ENCODE measurements around the gene SLC35B2. TPM values are rescaled to one million over a fixed set of nuclear protein-coding genes. Genes with fewer than 3 reads are reported as not detected.
A peak's percentile ranks its signal among the peaks of the same experiment; 100 is the strongest.

SLC35B2 gene
- total and polyA plus RNA-seq, 7 experiments from 2014 or later = 10.0 to 41.7 (median 20.4) TPM

DNA sequence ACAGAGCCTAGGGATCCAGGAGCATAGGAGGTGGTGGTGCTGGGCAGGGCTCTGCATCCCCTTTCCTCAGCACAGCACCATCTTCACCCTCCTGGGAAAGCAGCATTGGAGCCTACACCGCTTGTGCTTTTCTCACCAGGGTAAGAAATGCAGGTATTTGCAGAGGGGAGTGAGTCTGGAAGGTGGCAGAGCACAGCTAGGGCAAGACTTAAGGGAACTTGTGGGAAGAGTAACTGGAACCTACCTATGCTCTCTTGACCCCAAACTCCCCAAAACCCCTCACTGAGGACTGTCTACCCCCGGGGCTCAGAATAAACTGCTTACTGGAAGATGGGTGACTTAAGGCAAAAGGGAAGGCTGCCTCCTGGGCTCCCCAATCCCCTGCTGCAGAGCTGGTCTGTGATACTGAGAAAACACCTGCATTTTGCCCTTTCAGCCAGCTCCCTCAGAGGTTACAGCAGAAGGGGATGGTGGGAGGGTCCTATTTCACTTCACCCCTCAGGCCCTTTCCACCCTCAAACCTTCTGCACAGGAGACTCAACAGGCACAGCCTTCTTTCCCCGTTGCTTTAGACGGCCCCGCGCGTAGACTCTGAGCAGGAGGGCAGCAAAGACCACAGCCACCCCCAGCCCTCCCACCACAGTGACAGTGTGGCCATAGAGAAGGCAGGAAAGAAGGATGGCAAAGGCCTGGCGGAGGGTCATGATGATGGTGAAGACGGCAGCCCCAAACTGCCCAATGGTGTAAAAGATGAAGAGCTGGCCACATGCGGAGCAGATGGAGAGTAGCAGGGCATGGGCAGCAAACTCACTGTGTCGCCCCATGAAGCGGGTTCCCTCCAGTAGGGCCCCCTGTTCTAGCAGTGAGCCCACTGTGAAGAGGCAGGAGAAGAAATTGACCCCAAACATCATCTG lies 2.9 kb downstream of the SLC35B2 start:
- no peak for ATAC-seq
- peaks cover 0 to 9% (median 0%) of the 10 kb centered on the region in 11 donors for H3K9me3 Mint-ChIP-seq
- Histone ChIP-seq H3K27ac (ENCODE audit: low read depth, low read length) (no peak overlapping the region), H3K4me1 (ENCODE audit: control insufficient read depth in 2 of 2, insufficient read depth in 2 of 2, low read length in 2 of 2) (peaks cover 13 to 16% of the 10 kb centered on the region in 2 donors), H3K27me3 (ENCODE audit: control insufficient read depth in 2 of 2, insufficient read depth in 2 of 2, low read length in 2 of 2) (no peaks in the 10 kb centered on the region), H3K36me3 (ENCODE audit: control insufficient read depth in 2 of 3, insufficient read depth in 3 of 3, low read length in 3 of 3) (peaks cover 20 to 71% (median 31%) of the 10 kb centered on the region in 3 experiments), H3K9me3 (ENCODE audit: control insufficient read depth in 2 of 3, low read length in 3 of 3) (no peaks in the 10 kb centered on the region), H3K4me3 (ENCODE audit: low read length) (no peak overlapping the region)
- CTCF ChIA-PET = interaction anchor here (0.6 to 2.7 kb wide), 7 partner anchors 8 to 162 kb away, joined by 3 to 10 read pairs (median 3); partner anchors contain the start of gene SLC29A1
- intact Hi-C loops (cut with micrococcal nuclease) = loop anchor here in 1 of 2 donors (5.0 kb wide), 1 partner anchor 1802 kb away; the partner anchor contains the start of gene TRERF1
- H3K36me3 Mint-ChIP-seq = peaks cover 14 to 56% (median 38%) of the 10 kb centered on the region in 5 donors
- POLR2A ChIA-PET = interaction anchor here (1.5 to 4.7 kb wide), 3 partner anchors 8 to 10 kb away, joined by 5 to 142 read pairs (median 12); partner anchors contain the start of genes HSP90AB1 and NFKBIE
- peak overlapping the region in 7 of 10 donors; percentile 1 to 87 (median 78) for H3K4me3 Mint-ChIP-seq
- DNase-seq = no peak
- peaks cover 26 to 85% (median 73%) of the 10 kb centered on the region in 7 donors for H3K4me1 Mint-ChIP-seq
- peak overlapping the region; percentile 39 to 96 (median 80) for H3K27ac Mint-ChIP-seq
- no peaks in the 10 kb centered on the region for H3K27me3 Mint-ChIP-seq

DNA sequence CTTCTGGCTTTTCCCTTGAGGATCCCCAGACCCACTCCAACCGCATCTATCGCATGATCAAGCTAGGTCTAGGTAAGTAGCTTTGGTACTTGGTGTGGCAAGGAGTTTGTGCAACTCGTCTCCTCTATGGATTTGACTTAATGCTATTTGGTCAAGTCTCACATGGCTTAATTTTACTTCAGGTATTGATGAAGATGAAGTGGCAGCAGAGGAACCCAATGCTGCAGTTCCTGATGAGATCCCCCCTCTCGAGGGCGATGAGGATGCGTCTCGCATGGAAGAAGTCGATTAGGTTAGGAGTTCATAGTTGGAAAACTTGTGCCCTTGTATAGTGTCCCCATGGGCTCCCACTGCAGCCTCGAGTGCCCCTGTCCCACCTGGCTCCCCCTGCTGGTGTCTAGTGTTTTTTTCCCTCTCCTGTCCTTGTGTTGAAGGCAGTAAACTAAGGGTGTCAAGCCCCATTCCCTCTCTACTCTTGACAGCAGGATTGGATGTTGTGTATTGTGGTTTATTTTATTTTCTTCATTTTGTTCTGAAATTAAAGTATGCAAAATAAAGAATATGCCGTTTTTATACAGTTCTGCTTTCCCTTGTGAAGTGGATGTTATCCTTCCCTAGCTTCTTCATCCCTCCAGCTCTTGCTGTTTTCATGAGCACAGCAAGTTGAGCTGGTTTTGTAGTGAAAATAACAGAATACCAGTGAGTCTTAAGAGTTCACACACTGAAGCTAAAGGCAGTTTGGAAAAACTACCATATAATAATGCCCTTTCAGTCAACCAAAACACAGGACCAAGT lies 3.8 kb downstream of the SLC35B2 start:
- Mint-ChIP-seq H3K4me3 (peak overlapping the region in 3 of 10 donors; percentile 1 to 23 (median 15)), H3K27me3 (no peaks in the 10 kb centered on the region), H3K27ac (peak overlapping the region in 7 of 9 donors; percentile 9 to 90 (median 44)), H3K36me3 (peaks cover 15 to 60% (median 45%) of the 10 kb centered on the region in 5 donors), H3K9me3 (peaks cover 0 to 9% (median 0%) of the 10 kb centered on the region in 11 donors), H3K4me1 (peaks cover 34 to 90% (median 80%) of the 10 kb centered on the region in 7 donors)
- H3K4me3 ChIP-seq (ENCODE audit: low read length) = no peak overlapping the region
- no peak overlapping the region for H3K27ac ChIP-seq (ENCODE audit: low read depth, low read length)
- peak in 7 of 9 donors; percentile 48 to 63 (median 55) for DNase-seq
- intact Hi-C loops (cut with micrococcal nuclease) = loop anchor here (1.0 kb wide), 1 partner anchor 81 kb away; no protein-coding TSS in a partner anchor
- ChIA-PET POLR2A (interaction anchor here (1.5 to 3.3 kb wide), 2 partner anchors 9 to 11 kb away, joined by 5 to 12 read pairs; partner anchors contain the start of gene NFKBIE), CTCF (interaction anchor here (0.7 to 1.1 kb wide), 5 partner anchors 8 to 161 kb away, joined by 3 to 4 read pairs (median 3); partner anchors contain the start of gene SLC29A1)
- H3K4me1 ChIP-seq (ENCODE audit: control insufficient read depth in 2 of 2, insufficient read depth in 2 of 2, low read length in 2 of 2) = peaks cover 19 to 24% of the 10 kb centered on the region in 2 donors
- H3K36me3 ChIP-seq (ENCODE audit: control insufficient read depth in 2 of 3, insufficient read depth in 3 of 3, low read length in 3 of 3) = peaks cover 20 to 74% (median 41%) of the 10 kb centered on the region in 3 experiments
- H3K27me3 ChIP-seq (ENCODE audit: control insufficient read depth in 2 of 2, insufficient read depth in 2 of 2, low read length in 2 of 2) = no peaks in the 10 kb centered on the region
- peak; percentile 24 for ATAC-seq
- no peaks in the 10 kb centered on the region for H3K9me3 ChIP-seq (ENCODE audit: control insufficient read depth in 2 of 3, low read length in 3 of 3)

DNA sequence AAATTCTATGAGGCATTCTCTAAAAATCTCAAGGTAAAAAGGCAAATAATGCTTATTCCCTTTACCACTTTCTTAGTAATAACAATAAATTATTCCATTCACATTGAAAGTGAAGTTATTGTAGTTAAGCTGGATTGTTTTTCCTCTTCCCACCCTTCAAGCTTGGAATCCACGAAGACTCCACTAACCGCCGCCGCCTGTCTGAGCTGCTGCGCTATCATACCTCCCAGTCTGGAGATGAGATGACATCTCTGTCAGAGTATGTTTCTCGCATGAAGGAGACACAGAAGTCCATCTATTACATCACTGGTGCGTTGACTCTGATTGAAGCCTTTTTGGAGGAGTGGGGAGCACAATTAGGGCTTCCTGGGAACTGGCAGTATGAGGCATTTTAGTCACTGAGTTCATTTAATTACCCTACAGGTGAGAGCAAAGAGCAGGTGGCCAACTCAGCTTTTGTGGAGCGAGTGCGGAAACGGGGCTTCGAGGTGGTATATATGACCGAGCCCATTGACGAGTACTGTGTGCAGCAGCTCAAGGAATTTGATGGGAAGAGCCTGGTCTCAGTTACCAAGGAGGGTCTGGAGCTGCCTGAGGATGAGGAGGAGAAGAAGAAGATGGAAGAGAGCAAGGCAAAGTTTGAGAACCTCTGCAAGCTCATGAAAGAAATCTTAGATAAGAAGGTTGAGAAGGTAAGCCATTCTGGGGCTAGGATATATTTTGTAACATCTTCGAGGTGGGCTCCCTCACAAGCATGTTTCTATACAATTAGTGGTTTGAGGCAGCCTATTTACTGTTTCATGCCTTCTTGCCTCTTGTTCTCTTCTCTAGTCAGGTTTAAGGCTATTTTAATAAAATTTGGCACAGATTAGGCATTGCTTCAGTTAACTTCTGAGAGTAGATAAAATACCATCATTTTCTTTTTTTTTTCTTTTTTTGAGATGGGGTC lies 5.5 kb downstream of the SLC35B2 start:
- Mint-ChIP-seq H3K27ac (peak overlapping the region in 6 of 9 donors; percentile 5 to 77 (median 57)), H3K4me1 (peaks cover 36 to 90% (median 78%) of the 10 kb centered on the region in 7 donors), H3K4me3 (peak overlapping the region in 2 of 10 donors; percentile 5 to 19), H3K36me3 (peaks cover 18 to 68% (median 47%) of the 10 kb centered on the region in 5 donors), H3K27me3 (peaks cover 0 to 5% (median 0%) of the 10 kb centered on the region in 5 donors), H3K9me3 (peaks cover 0 to 12% (median 0%) of the 10 kb centered on the region in 11 donors)
- Histone ChIP-seq H3K4me3 (ENCODE audit: low read length) (no peak overlapping the region), H3K27me3 (ENCODE audit: control insufficient read depth in 2 of 2, insufficient read depth in 2 of 2, low read length in 2 of 2) (no peaks in the 10 kb centered on the region), H3K4me1 (ENCODE audit: control insufficient read depth in 2 of 2, insufficient read depth in 2 of 2, low read length in 2 of 2) (peaks cover 21 to 26% of the 10 kb centered on the region in 2 donors), H3K9me3 (ENCODE audit: control insufficient read depth in 2 of 3, low read length in 3 of 3) (no peaks in the 10 kb centered on the region), H3K27ac (ENCODE audit: low read depth, low read length) (no peak overlapping the region), H3K36me3 (ENCODE audit: control insufficient read depth in 2 of 3, insufficient read depth in 3 of 3, low read length in 3 of 3) (peaks cover 20 to 84% (median 44%) of the 10 kb centered on the region in 3 experiments)
- ChIA-PET POLR2A (interaction anchor here (0.8 to 1.2 kb wide), 3 partner anchors 9 to 27 kb away, joined by 3 to 4 read pairs (median 4); no protein-coding TSS in a partner anchor), CTCF (interaction anchor here (0.6 to 1.0 kb wide), 3 partner anchors 9 to 1470 kb away, joined by 3 read pairs; partner anchors contain the start of gene BICRAL)
- no peak for DNase-seq
- ATAC-seq = no peak
- intact Hi-C loops (cut with micrococcal nuclease) = no loop called here

DNA sequence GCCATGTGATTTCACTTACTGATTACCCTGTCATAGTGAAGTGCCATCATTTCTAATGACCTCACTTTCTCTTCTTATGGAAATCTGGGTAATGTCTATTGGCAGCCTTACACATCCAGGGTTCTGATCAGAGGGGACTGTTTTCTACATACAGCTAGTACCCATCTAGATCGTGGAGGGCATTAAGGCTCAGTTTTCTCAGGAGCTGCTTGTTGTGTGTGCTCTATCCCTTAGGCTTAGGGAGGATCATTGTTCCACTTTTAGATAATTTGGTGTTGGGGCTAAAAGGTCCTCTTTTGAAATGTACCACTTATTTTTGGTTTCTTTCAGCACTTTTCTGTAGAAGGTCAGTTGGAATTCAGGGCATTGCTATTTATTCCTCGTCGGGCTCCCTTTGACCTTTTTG lies 6.6 kb downstream of the SLC35B2 start:
- DNase-seq = no peak
- ChIA-PET CTCF (no interaction called here), POLR2A (interaction anchor here (1.2 kb wide), 1 partner anchor 8 kb away, joined by 3 read pairs; no protein-coding TSS in a partner anchor)
- H3K27me3 Mint-ChIP-seq = peaks cover 0 to 7% (median 0%) of the 10 kb centered on the region in 5 donors
- Histone ChIP-seq H3K4me3 (ENCODE audit: low read length) (no peak overlapping the region), H3K9me3 (ENCODE audit: control insufficient read depth in 2 of 3, low read length in 3 of 3) (no peaks in the 10 kb centered on the region), H3K27me3 (ENCODE audit: control insufficient read depth in 2 of 2, insufficient read depth in 2 of 2, low read length in 2 of 2) (no peaks in the 10 kb centered on the region), H3K27ac (ENCODE audit: low read depth, low read length) (no peak overlapping the region), H3K4me1 (ENCODE audit: control insufficient read depth in 2 of 2, insufficient read depth in 2 of 2, low read length in 2 of 2) (peaks cover 16 to 18% of the 10 kb centered on the region in 2 donors), H3K36me3 (ENCODE audit: control insufficient read depth in 2 of 3, insufficient read depth in 3 of 3, low read length in 3 of 3) (peaks cover 20 to 82% (median 44%) of the 10 kb centered on the region in 3 experiments)
- H3K27ac Mint-ChIP-seq = peak overlapping the region in 5 of 9 donors; percentile 17 to 99 (median 35)
- peaks cover 18 to 67% (median 47%) of the 10 kb centered on the region in 5 donors for H3K36me3 Mint-ChIP-seq
- ATAC-seq = no peak
- intact Hi-C loops (cut with micrococcal nuclease) = no loop called here
- peaks cover 28 to 83% (median 71%) of the 10 kb centered on the region in 7 donors for H3K4me1 Mint-ChIP-seq
- H3K9me3 Mint-ChIP-seq = peaks cover 0 to 9% (median 0%) of the 10 kb centered on the region in 11 donors
- H3K4me3 Mint-ChIP-seq = no peak overlapping the region

DNA sequence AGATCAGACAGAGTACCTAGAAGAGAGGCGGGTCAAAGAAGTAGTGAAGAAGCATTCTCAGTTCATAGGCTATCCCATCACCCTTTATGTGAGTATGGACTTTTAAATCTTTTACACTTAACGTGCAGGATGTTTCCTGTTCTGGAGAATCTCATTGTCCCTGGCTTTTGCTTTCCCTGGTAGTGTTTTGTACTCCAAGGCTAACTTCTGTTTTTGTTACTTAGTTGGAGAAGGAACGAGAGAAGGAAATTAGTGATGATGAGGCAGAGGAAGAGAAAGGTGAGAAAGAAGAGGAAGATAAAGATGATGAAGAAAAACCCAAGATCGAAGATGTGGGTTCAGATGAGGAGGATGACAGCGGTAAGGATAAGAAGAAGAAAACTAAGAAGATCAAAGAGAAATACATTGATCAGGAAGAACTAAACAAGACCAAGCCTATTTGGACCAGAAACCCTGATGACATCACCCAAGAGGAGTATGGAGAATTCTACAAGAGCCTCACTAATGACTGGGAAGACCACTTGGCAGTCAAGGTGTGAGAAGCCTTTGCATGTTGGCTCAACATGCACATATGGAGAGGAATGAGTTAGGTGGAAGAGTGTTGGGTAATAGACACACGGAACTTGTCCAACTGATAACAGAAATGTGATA lies 7.1 kb downstream of the SLC35B2 start:
- intact Hi-C loops (cut with micrococcal nuclease) = no loop called here
- H3K4me1 ChIP-seq (ENCODE audit: control insufficient read depth in 2 of 2, insufficient read depth in 2 of 2, low read length in 2 of 2) = peaks cover 15 to 19% of the 10 kb centered on the region in 2 donors
- peaks cover 20 to 77% (median 44%) of the 10 kb centered on the region in 3 experiments for H3K36me3 ChIP-seq (ENCODE audit: control insufficient read depth in 2 of 3, insufficient read depth in 3 of 3, low read length in 3 of 3)
- Mint-ChIP-seq H3K4me3 (peak overlapping the region in 4 of 10 donors; percentile 33 to 99 (median 78)), H3K36me3 (peaks cover 18 to 62% (median 47%) of the 10 kb centered on the region in 5 donors), H3K27ac (peak overlapping the region in 8 of 9 donors; percentile 6 to 99 (median 30)), H3K27me3 (peaks cover 0 to 9% (median 0%) of the 10 kb centered on the region in 5 donors), H3K9me3 (peaks cover 0 to 9% (median 0%) of the 10 kb centered on the region in 11 donors), H3K4me1 (peaks cover 31 to 82% (median 71%) of the 10 kb centered on the region in 7 donors)
- ATAC-seq (no peak), DNase-seq (no peak)
- no peaks in the 10 kb centered on the region for H3K27me3 ChIP-seq (ENCODE audit: control insufficient read depth in 2 of 2, insufficient read depth in 2 of 2, low read length in 2 of 2)
- no peaks in the 10 kb centered on the region for H3K9me3 ChIP-seq (ENCODE audit: control insufficient read depth in 2 of 3, low read length in 3 of 3)
- no peak overlapping the region for H3K4me3 ChIP-seq (ENCODE audit: low read length)
- no peak overlapping the region for H3K27ac ChIP-seq (ENCODE audit: low read depth, low read length)
- ChIA-PET POLR2A (interaction anchor here (0.7 to 1.2 kb wide), 2 partner anchors 8 to 36 kb away, joined by 3 read pairs; no protein-coding TSS in a partner anchor), CTCF (interaction anchor here (1.0 kb wide), 1 partner anchor 154 kb away, joined by 3 read pairs; no protein-coding TSS in a partner anchor)

All from naive thymus-derived CD4-positive, alpha-beta T cell (primary cell).